OCI-LY7 (cell line): ENCODE results near the gene MLPH. TPM values are rescaled to one million over a fixed set of nuclear protein-coding genes. Genes with fewer than 3 reads are reported as not detected.

Source experiments
- BruUV-seq: library from RNA; stranded (reverse); fragments of 400-500 nt; replicated peaks from 2 replicates; lab custom pipeline; 2021; lab: Mats Ljungman, UMichigan
- CTCF ChIA-PET: fragments of 300-600 bp; sonication (Branson Sonifier 250); formaldehyde crosslinking; loops from one replicate; lab custom pipeline; 2022; ENCODE audit warnings: antibody characterized with exemption; ENCODE audit not compliant: unreplicated experiment; lab: Charles Lee
- POLR2A ChIA-PET: fragments of 300-600 bp; sonication (Branson Sonifier 250); formaldehyde crosslinking; loops from one replicate; lab custom pipeline; 2022; ENCODE audit warnings: antibody characterized with exemption; lab: Charles Lee
- DNase-seq: peaks from one replicate; pipeline ENCODE4 v3.0.0-alpha.2; 2015; ENCODE audit warnings: low spot score
- H2AFZ ChIP-seq: fragments of 200-600 bp; sonication (generic), shearing (Covaris generic); 2 replicates; pipeline ENCODE4 v1.6.1; 2014; ENCODE audit warnings: mild to moderate bottlenecking, antibody characterized with exemption, low read length, moderate library complexity
- H3K27ac ChIP-seq: fragments of 200-600 bp; sonication (generic); 2 replicates; pipeline ENCODE4 v1.5.1; 2014; ENCODE audit warnings: mixed run types, low read depth, mild to moderate bottlenecking, moderate library complexity, low read length, inconsistent platforms; ENCODE audit not compliant: poor library complexity, severe bottlenecking
- H3K36me3 ChIP-seq: fragments of 200-600 bp; sonication (generic); 2 replicates; pipeline ENCODE4 v1.6.1; 2014; ENCODE audit warnings: mild to moderate bottlenecking, antibody characterized with exemption, low read length, moderate library complexity, mixed read lengths; ENCODE audit not compliant: insufficient read depth
- H3K4me1 ChIP-seq: fragments of 200-600 bp; sonication (generic); 2 replicates; pipeline ENCODE4 v1.5.1; 2014; ENCODE audit warnings: mild to moderate bottlenecking, low read length; ENCODE audit not compliant: insufficient read depth, poor library complexity, severe bottlenecking
- H3K4me2 ChIP-seq: fragments of 200-600 bp; sonication (generic); 2 replicates; pipeline ENCODE4 v1.6.1; 2014; ENCODE audit warnings: mild to moderate bottlenecking, low read length
- H3K4me3 ChIP-seq: fragments of 200-600 bp; sonication (generic); 2 replicates; pipeline ENCODE4 v1.5.1; 2014; ENCODE audit warnings: mild to moderate bottlenecking, low read depth, low read length; ENCODE audit not compliant: poor library complexity, severe bottlenecking
- H3K79me2 ChIP-seq: fragments of 200-600 bp; sonication (generic); 2 replicates; pipeline ENCODE4 v1.6.1; 2016; ENCODE audit warnings: low read depth, mild to moderate bottlenecking, low read length, moderate library complexity, mixed read lengths; ENCODE audit not compliant: insufficient read depth
- H3K9me2 ChIP-seq: fragments of 200-600 bp; sonication (generic); 2 replicates; pipeline ENCODE4 v1.6.1; 2016; ENCODE audit warnings: mild to moderate bottlenecking, low read length, mixed read lengths; ENCODE audit not compliant: insufficient read depth
- H3K9me3 ChIP-seq: fragments of 200-600 bp; sonication (generic); 2 replicates; pipeline ENCODE4 v1.6.1; 2014; ENCODE audit warnings: mild to moderate bottlenecking, mixed run types, low read length, mixed read lengths
- H4K20me1 ChIP-seq: fragments of 200-600 bp; sonication (generic); 2 replicates; pipeline ENCODE4 v1.6.1; 2014; ENCODE audit warnings: mild to moderate bottlenecking, antibody characterized with exemption, low read length, moderate library complexity, mixed read lengths; ENCODE audit not compliant: insufficient read depth
- EZH2phosphoT487 ChIP-seq: fragments of 200-600 bp; sonication (generic); IDR thresholded peaks from 2 replicates; pipeline ENCODE4 v1.6.1; 2018; ENCODE audit warnings: low read depth, borderline replicate concordance, mild to moderate bottlenecking, mixed run types, antibody characterized with exemption, low read length, moderate library complexity, mixed read lengths
- intact Hi-C: fragments of 100-400 bp; cut with micrococcal nuclease; formaldehyde crosslinking; loops from one replicate; pipeline ENCODE4 v1.10.0; 2022; ENCODE audit not compliant: unreplicated experiment
- total RNA-seq, 2 experiments: library from RNA; depleted of rRNA in 1 of 2; stranded (reverse); fragments of >200 nt in 1 of 2; shearing (Covaris generic) in 1 of 2; gene quantifications; 2 replicates each; pipeline ENCODE4 v1.2.3, GENCODE V29; 2014 to 2022
- TF ChIP-seq, protein P1 (sequence below): fragments of 200-600 bp; sonication (generic); conservative IDR thresholded peaks from 2 replicates; pipeline ENCODE4 v1.5.1; 2014; ENCODE audit warnings: mild to moderate bottlenecking, antibody characterized with exemption, low read length, moderate library complexity, mixed read lengths

MLPH gene
- total RNA-seq, 2 experiments from 2014 or later, result not detected

DNA sequence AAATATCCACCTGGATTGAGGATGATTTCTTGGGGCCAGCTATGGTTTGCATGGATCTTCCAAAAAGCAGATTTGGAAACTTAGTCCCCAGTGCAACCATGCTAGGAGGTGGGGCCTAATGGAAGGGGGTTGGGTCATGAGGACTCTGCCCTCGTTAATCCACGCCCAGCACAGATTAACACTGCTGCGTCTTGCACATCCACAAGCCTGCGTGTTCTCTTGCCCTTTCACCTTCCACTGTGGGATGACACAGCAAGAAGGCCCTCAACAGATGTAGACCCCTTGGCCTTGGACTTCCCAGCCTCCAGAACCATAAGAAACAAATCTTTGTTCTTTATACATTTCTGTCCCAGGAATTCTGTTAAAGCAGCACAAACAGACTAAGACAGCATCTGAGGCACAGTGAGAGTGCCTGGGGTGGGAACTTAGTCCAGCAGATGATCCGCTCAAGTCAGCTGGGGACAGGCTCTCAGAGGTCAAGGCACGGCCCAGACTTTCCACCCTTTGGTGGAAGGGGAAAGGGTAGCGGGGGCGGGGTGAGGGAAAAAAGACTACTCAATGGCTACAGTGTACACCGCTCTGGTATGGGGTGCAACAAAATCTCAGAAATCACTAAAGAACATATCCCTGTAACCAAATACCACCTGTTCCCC is 101.1 kb downstream of the MLPH start:
- H3K4me3 ChIP-seq, result no peak overlapping the region
- no peaks in the 10 kb centered on the region for H3K9me3 ChIP-seq
- H2AFZ ChIP-seq, result no peak overlapping the region
- H3K4me1 ChIP-seq, result peaks cover 7% of the 10 kb centered on the region
- no peaks in the 10 kb centered on the region for H3K36me3 ChIP-seq
- no peak for DNase-seq
- no TSS peak for BruUV-seq
- no peaks in the 10 kb centered on the region for H3K79me2 ChIP-seq
- intact Hi-C loops, result loop anchor here (10.0 kb wide), 1 partner anchor 187 kb away; no protein-coding TSS in a partner anchor
- TF ChIP-seq EZH2phosphoT487, result no peak
- TF ChIP-seq, protein P1, sequence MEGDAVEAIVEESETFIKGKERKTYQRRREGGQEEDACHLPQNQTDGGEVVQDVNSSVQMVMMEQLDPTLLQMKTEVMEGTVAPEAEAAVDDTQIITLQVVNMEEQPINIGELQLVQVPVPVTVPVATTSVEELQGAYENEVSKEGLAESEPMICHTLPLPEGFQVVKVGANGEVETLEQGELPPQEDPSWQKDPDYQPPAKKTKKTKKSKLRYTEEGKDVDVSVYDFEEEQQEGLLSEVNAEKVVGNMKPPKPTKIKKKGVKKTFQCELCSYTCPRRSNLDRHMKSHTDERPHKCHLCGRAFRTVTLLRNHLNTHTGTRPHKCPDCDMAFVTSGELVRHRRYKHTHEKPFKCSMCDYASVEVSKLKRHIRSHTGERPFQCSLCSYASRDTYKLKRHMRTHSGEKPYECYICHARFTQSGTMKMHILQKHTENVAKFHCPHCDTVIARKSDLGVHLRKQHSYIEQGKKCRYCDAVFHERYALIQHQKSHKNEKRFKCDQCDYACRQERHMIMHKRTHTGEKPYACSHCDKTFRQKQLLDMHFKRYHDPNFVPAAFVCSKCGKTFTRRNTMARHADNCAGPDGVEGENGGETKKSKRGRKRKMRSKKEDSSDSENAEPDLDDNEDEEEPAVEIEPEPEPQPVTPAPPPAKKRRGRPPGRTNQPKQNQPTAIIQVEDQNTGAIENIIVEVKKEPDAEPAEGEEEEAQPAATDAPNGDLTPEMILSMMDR, result no peak
- H3K27ac ChIP-seq, result no peak overlapping the region
- H3K9me2 ChIP-seq, result no peaks in the 10 kb centered on the region
- H3K4me2 ChIP-seq, result no peak overlapping the region
- CTCF ChIA-PET, result no interaction called here
- no peaks in the 10 kb centered on the region for H4K20me1 ChIP-seq
- POLR2A ChIA-PET, result no interaction called here

DNA sequence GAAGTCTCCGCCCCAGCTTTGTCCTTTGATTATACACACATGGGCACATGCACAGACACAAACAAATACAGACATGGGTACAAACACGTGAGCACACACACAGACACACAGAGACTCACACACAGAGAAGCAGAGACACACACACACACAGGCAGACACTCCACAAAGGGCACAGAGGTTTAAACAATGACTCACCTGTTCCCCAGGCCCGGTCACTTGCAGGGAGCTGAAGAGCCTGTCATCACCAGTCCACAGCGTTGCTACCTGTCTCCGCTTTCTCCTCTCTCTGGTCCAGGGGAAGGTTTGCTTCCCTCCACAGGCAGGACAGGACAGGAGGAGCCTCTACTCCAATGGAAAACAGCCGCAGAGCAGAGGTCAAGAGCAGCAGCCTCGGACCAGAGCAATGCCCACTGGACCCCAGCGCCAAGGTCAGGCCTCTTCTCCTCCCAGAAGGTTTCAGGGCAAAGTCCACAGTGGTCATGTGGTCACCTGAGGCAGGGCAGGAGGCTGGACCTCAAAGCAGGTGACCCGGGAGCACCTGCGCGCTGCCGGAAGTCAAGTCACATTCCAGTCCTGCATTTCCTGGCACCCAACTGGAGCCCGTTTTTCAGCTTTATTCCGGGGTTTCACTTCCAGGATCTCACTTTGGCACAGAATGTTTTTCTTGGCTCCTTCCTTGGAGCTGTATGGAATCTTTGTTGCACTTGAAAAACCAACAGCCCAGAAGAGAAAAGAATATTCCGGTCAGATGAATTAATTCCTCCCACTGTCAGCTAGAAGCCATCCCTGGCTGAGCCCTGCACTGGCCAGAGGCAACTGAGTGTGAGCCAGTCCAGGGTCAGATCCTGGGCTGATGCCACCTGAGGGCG is 103.5 kb downstream of the MLPH start, which contains the start of gene RAB17:
Gene RAB17, minus strand, starts transcription at position 463 of the 869 bp plus-strand sequence. CDS start 4,580 bp downstream, outside the sequence.
- H3K4me2 ChIP-seq, result peak within 1 kb of the TSS; percentile 8; the same call in 1 of the 2 replicates
- H2AFZ ChIP-seq, result no peak within 1 kb of the TSS
- intact Hi-C loops, result no loop called here

More for the DNA sequence above, 103.5 kb downstream of the MLPH start, which contains the start of gene RAB17:
- no TSS peak for BruUV-seq
- no peak for TF ChIP-seq EZH2phosphoT487
- TF ChIP-seq, protein P1, result no peak
- no peak for DNase-seq
- Histone ChIP-seq H3K79me2 (no peaks in the 10 kb centered on the region), H3K27ac (no peak within 1 kb of the TSS), H4K20me1 (no peaks in the 10 kb centered on the region), H3K36me3 (no peaks in the 10 kb centered on the region), H3K4me1 (peaks cover 7% of the 10 kb centered on the region), H3K9me3 (no peaks in the 10 kb centered on the region), H3K9me2 (no peaks in the 10 kb centered on the region), H3K4me3 (no peak within 1 kb of the TSS)
- ChIA-PET POLR2A (no interaction called here), CTCF (no interaction called here)
